GM18505 (cell line): ENCODE results near the gene G2E3.
"Not testable (repeated sequence)": the region's sequence is repeated elsewhere in the genome, so short reads cannot be mapped to it uniquely, and the experiment has no call there.

Experiments used
- ATAC-seq: cut with Tn5 transposase; IDR thresholded peaks from one replicate; pipeline ENCODE4 v1.9.1; 2021; ENCODE audit not compliant: unreplicated experiment
- POLR2A ChIP-seq: IDR thresholded peaks from 4 replicates; pipeline ENCODE4 v1.6.1; 2011; ENCODE audit warnings: borderline replicate concordance; ENCODE audit not compliant: insufficient read depth, insufficient read length; ENCODE audit errors: extremely low read depth

The G2E3 gene, protein sequence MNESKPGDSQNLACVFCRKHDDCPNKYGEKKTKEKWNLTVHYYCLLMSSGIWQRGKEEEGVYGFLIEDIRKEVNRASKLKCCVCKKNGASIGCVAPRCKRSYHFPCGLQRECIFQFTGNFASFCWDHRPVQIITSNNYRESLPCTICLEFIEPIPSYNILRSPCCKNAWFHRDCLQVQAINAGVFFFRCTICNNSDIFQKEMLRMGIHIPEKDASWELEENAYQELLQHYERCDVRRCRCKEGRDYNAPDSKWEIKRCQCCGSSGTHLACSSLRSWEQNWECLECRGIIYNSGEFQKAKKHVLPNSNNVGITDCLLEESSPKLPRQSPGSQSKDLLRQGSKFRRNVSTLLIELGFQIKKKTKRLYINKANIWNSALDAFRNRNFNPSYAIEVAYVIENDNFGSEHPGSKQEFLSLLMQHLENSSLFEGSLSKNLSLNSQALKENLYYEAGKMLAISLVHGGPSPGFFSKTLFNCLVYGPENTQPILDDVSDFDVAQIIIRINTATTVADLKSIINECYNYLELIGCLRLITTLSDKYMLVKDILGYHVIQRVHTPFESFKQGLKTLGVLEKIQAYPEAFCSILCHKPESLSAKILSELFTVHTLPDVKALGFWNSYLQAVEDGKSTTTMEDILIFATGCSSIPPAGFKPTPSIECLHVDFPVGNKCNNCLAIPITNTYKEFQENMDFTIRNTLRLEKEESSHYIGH

DNA sequence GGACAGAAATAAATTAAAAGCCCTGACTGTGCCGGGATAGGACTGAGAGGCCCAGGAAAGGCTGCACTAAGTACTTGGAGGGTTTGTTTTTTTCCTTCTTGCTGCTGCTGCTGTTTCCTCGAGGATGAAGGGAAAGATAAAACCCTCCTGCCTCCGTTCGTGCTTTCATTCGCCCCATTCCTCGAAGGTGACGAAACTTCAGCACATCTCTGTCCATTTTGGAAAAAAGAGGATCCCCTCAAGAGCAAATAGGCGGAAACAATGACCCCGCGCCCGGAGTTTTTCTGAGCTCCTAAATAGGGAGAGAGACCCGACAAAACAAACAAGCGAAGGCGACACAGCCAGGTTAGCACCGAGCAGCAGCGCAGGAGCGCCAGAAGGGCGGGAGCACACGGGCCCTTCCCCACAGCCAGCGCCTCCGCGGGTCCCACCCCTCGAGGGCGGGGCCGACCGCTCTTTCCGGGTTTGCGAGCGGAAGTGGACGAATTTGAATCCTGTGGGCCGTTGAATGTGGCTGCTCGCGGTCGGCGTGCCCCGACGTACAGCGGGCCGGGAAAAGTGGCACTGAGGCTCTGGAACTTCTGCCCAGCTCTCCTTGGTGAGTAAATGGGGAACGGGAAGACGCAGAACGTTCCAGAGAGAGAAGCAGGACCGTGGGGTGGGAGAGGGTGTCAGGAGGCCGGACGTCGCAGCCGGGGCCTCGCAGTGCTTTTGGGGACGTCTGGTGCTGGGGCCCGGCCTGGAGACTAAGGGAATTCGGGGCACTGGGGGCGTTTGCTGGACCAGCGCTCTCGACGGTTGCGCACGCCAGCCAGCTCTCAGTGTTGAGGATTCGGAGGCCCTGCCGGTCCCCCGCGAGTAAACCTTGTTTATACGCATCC is at the start of gene G2E3:
G2E3 (plus strand) TSS at position 484 of the 881 bp plus-strand sequence. CDS start 21,922 bp downstream, outside the sequence.
- TF ChIP-seq POLR2A = peak; percentile 85
- peak; percentile 99 for ATAC-seq

GRCh38 chr14:30517737-30518136 is 41.2 kb upstream of the G2E3 start:
- no peak for TF ChIP-seq POLR2A
- no peak for ATAC-seq

- no peak for TF ChIP-seq POLR2A
- no peak for ATAC-seq
These were observed 39.9 kb upstream of the G2E3 start for GRCh38 chr14:30518867-30519560.

DNA sequence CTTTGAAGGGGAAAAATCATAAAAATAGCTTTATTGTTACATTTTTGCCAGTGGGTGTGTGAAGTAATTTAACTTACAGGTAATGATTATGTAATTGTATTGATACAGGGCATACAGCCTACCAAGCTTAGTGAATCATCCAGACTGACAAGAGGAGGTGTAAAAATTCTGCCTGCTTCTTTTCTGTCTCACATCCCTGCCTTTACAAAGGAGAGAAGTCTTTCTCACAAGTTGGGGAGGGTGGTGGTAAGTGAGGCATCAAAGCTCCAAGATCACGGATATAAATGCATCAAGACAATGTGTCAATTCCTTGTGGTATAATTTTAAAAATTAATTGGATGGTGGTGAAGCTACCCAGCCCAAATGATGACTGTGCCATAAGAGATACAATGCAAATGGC is 39.0 kb upstream of the G2E3 start:
- no peak for ATAC-seq
- no peak for TF ChIP-seq POLR2A

- TF ChIP-seq POLR2A = no peak
These were observed 38.4 kb upstream of the G2E3 start for GRCh38 chr14:30520536-30520935.

GRCh38 chr14:30521899-30522736 is 36.8 kb upstream of the G2E3 start:
- peak; percentile 77 for ATAC-seq
- no peak for TF ChIP-seq POLR2A

More at GRCh38 chr14:30520536-30520935, 38.4 kb upstream of the G2E3 start:
- no peak for ATAC-seq

GRCh38 chr14:30525833-30526232 is 33.1 kb upstream of the G2E3 start:
- no peak for TF ChIP-seq POLR2A
- no peak for ATAC-seq

DNA sequence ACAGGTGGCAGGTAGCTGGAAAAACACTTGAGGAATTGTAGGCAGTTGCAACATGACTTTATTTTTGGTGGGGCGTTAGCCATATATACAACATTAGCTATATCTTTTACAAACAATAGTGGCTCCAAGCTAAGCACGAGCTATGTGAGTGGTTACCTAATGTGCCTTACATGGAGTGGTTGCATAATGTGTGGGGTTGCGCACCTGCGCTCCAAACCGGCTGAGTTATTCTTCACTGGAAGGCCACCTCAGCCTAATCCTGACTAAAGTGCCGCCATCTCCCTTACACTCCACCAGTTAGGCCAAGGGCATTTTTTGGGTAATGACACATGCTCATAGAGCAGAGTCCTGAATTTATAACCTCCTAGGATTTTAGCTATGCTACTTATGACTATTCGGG is 31.8 kb upstream of the G2E3 start:
- no peak for ATAC-seq
- no peak for TF ChIP-seq POLR2A

DNA sequence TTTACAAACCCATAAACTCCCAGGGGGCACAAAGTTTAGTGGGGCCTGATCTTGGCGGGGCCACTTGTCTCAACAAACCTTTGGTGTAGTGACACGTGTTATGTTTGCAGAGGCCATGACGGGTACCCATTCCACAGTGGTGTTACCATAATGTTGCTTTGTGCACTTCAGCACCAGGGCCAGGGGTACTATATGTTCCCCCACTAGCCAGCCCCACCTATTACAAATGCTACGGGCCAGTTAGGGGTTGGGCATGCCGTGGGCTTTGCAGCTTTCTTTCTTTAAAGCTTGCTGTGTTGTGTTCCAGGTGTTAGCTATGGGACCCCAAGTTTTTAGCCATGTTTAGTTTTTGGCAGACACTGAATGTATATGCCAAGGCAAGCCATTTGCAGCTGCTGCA is 30.8 kb upstream of the G2E3 start:
- TF ChIP-seq POLR2A = no peak
- ATAC-seq = no peak

GRCh38 chr14:30528778-30529642 is 29.9 kb upstream of the G2E3 start:
- TF ChIP-seq POLR2A = no peak
- no peak for ATAC-seq

GRCh38 chr14:30532264-30532663 is 26.7 kb upstream of the G2E3 start:
- no peak for TF ChIP-seq POLR2A
- no peak for ATAC-seq

- no peak for ATAC-seq
- no peak for TF ChIP-seq POLR2A
These were observed 25.8 kb upstream of the G2E3 start for GRCh38 chr14:30533126-30533525.

GRCh38 chr14:30541318-30541717 is 17.6 kb upstream of the G2E3 start:
- no peak for ATAC-seq
- TF ChIP-seq POLR2A = no peak

DNA sequence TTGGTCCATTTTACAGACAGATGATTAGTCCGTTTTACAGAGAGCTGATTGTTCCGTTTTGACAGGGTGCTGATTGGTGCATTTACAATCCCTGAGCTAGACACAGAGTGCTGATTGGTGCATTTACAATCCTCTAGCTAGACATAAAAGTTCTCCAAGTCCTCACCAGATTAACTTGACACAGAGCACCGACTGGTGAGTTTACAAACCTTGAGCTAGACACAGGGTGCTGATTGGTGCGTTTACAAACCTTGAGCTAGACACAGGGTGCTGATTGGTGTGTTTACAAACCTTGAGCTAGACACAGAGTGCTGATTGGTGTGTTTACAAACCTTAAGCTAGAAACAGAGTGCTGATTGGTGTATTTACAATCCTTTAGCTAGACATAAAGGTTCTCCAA is 12.2 kb upstream of the G2E3 start:
- not testable (repeated sequence) for ATAC-seq
